GM23338 (cell line): ENCODE data around the gene ADGRD1.

Experiments
- CREB1 ChIP-seq: fragments of 250-450 bp; sonication (Bioruptor Pico); IDR thresholded peaks from 2 replicates; pipeline ENCODE4 v1.5.0; 2020; ENCODE audit warnings: low read depth, mild to moderate bottlenecking, moderate library complexity
- CTCF ChIP-seq, 2 experiments: fragments of 200-600 bp in 1 of 2; sonication (generic) in 1 of 2; conservative IDR thresholded peaks; 2 replicates each; pipeline versions ENCODE4 v1.5.1 to v1.6.1; 2016 to 2017; ENCODE audit warnings: antibody characterized with exemption in 2 of 2, low read depth in 2 of 2, mild to moderate bottlenecking in 2 of 2, moderate library complexity in 1 of 2
- ETS1 ChIP-seq: IDR thresholded peaks from 2 replicates; pipeline ENCODE4 v1.6.1; 2016; ENCODE audit warnings: antibody characterized with exemption
- EZH2 ChIP-seq: fragments of 200-600 bp; sonication (generic); IDR thresholded peaks from one replicate; pipeline ENCODE4 v1.8.0; 2017; ENCODE audit warnings: antibody characterized with exemption, mild to moderate bottlenecking, low read depth; ENCODE audit not compliant: unreplicated experiment
- EZH2phosphoT487 ChIP-seq: fragments of 200-600 bp; sonication (generic); IDR thresholded peaks from one replicate; pipeline ENCODE4 v1.8.1; 2018; ENCODE audit warnings: antibody characterized with exemption; ENCODE audit not compliant: unreplicated experiment
- JUNB ChIP-seq: IDR thresholded peaks from one replicate; pipeline ENCODE4 v1.6.1; 2016; ENCODE audit warnings: antibody characterized with exemption; ENCODE audit not compliant: unreplicated experiment
- NANOG ChIP-seq: IDR thresholded peaks from 2 replicates; pipeline ENCODE4 v1.6.1; 2016; ENCODE audit warnings: antibody characterized with exemption, borderline replicate concordance
- POLR2AphosphoS5 ChIP-seq: IDR thresholded peaks from 2 replicates; pipeline ENCODE4 v1.6.1; 2016; ENCODE audit warnings: antibody characterized with exemption, low read depth
- REST ChIP-seq: IDR thresholded peaks from one replicate; pipeline ENCODE4 v1.6.1; 2018; ENCODE audit warnings: antibody characterized with exemption; ENCODE audit not compliant: unreplicated experiment
- STAT1 ChIP-seq: IDR thresholded peaks from one replicate; pipeline ENCODE4 v1.6.1; 2016; ENCODE audit warnings: antibody characterized with exemption; ENCODE audit not compliant: unreplicated experiment
- ZNF462 ChIP-seq: fragments of 250-450 bp; sonication (Bioruptor Pico); IDR thresholded peaks from 2 replicates; pipeline ENCODE4 v1.5.0; 2020; ENCODE audit warnings: mild to moderate bottlenecking, moderate library complexity

GRCh38 chr12:130968611-130969010 is 14.9 kb downstream of the ADGRD1 start:
- TF ChIP-seq EZH2, result no peak
- TF ChIP-seq CTCF (conservative IDR thresholded peaks at IDR 0.05; ENCODE audit: low read depth in 2 of 2), result no peak
- TF ChIP-seq REST, result no peak
- no peak for TF ChIP-seq CREB1 (CRISPR knock-in tag)
- TF ChIP-seq POLR2AphosphoS5, result no peak
- TF ChIP-seq NANOG, result no peak
- TF ChIP-seq EZH2phosphoT487, result no peak
- TF ChIP-seq STAT1, result no peak
- no peak for TF ChIP-seq JUNB
- TF ChIP-seq ETS1, result no peak
- no peak for TF ChIP-seq ZNF462
